ENCODE measurements around the gene AIFM3. TPM values are rescaled to one million over a fixed set of nuclear protein-coding genes. Genes with fewer than 3 reads are reported as not detected.

The AIFM3 gene
- total RNA-seq, 2 donors from 2014 or later, result 1.4 to 1.8 TPM

- Histone ChIP-seq H3K36me3 (no peaks in the 10 kb centered on the region), H3K27me3 (replicated peaks; ENCODE audit: insufficient read depth) (no peaks in the 10 kb centered on the region), H3K4me3 (no peak overlapping the region), H3K9me3 (no peaks in the 10 kb centered on the region), H3K4me1 (replicated peaks) (no peaks in the 10 kb centered on the region), H3K27ac (no peak overlapping the region)
- TF ChIP-seq POLR2AphosphoS5 (IDR thresholded peaks at IDR 0.05) (no peak), POLR2A (IDR thresholded peaks at IDR 0.05) (no peak)
- TF ChIP-seq, protein P1, sequence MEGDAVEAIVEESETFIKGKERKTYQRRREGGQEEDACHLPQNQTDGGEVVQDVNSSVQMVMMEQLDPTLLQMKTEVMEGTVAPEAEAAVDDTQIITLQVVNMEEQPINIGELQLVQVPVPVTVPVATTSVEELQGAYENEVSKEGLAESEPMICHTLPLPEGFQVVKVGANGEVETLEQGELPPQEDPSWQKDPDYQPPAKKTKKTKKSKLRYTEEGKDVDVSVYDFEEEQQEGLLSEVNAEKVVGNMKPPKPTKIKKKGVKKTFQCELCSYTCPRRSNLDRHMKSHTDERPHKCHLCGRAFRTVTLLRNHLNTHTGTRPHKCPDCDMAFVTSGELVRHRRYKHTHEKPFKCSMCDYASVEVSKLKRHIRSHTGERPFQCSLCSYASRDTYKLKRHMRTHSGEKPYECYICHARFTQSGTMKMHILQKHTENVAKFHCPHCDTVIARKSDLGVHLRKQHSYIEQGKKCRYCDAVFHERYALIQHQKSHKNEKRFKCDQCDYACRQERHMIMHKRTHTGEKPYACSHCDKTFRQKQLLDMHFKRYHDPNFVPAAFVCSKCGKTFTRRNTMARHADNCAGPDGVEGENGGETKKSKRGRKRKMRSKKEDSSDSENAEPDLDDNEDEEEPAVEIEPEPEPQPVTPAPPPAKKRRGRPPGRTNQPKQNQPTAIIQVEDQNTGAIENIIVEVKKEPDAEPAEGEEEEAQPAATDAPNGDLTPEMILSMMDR (IDR thresholded peaks at IDR 0.05), result no peak
- no peak for DNase-seq (ENCODE audit: low spot score)
- 93% methylated on average over 8 of the region's 8 CpGs for WGBS
- intact Hi-C loops (cut with DNase I), result no loop called here
Observed at GRCh38 chr22:20943104-20943933, 23.7 kb upstream of the AIFM3 start.

- DNase-seq (ENCODE audit: low spot score), result no peak
- Histone ChIP-seq H3K4me3 (no peak overlapping the region), H3K27ac (no peak overlapping the region), H3K27me3 (replicated peaks; ENCODE audit: insufficient read depth) (no peaks in the 10 kb centered on the region), H3K9me3 (no peaks in the 10 kb centered on the region), H3K4me1 (replicated peaks) (no peaks in the 10 kb centered on the region), H3K36me3 (no peaks in the 10 kb centered on the region)
- 12% methylated on average over 1 of the region's 1 CpG for WGBS
- TF ChIP-seq POLR2AphosphoS5 (IDR thresholded peaks at IDR 0.05) (no peak), POLR2A (IDR thresholded peaks at IDR 0.05) (no peak)
- TF ChIP-seq, protein P1 (IDR thresholded peaks at IDR 0.05), result no peak
- intact Hi-C loops (cut with DNase I), result no loop called here
Observed at GRCh38 chr22:20944042-20944441, 23.0 kb upstream of the AIFM3 start.

DNA sequence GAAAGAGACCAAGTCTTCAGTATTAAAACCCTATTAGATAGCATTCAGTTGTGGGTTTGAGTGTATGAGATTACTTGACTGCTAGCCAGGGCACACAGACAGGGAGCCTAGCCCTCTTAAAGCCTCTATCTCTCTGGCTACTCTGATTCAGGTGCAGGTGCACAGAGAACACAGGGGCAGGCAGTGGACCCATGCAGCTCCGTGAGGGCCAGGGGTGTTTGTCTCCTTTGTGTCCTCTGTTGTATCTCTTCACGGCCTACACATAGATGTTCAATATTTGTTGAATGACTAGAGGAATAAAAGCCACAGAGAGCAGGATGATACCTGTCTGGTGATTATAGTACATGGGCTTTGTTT, 21.5 kb upstream of the AIFM3 start:
- no peaks in the 10 kb centered on the region for H3K36me3 ChIP-seq
- no peaks in the 10 kb centered on the region for H3K27me3 ChIP-seq (replicated peaks; ENCODE audit: insufficient read depth)
- WGBS, result 74% methylated on average over 2 of the region's 2 CpGs
- no peak for DNase-seq (ENCODE audit: low spot score)
- intact Hi-C loops (cut with DNase I), result no loop called here
- H3K4me3 ChIP-seq, result no peak overlapping the region
- no peaks in the 10 kb centered on the region for H3K9me3 ChIP-seq
- no peaks in the 10 kb centered on the region for H3K4me1 ChIP-seq (replicated peaks)
- no peak for TF ChIP-seq POLR2A (IDR thresholded peaks at IDR 0.05)
- TF ChIP-seq POLR2AphosphoS5 (IDR thresholded peaks at IDR 0.05), result no peak
- TF ChIP-seq, protein P1 (IDR thresholded peaks at IDR 0.05), result no peak
- H3K27ac ChIP-seq, result no peak overlapping the region

GRCh38 chr22:20946080-20946986, 20.7 kb upstream of the AIFM3 start:
- Histone ChIP-seq H3K36me3 (peaks cover 0 to 3% of the 10 kb centered on the region in 2 donors), H3K4me3 (no peak overlapping the region), H3K27me3 (replicated peaks; ENCODE audit: insufficient read depth) (no peaks in the 10 kb centered on the region), H3K27ac (no peak overlapping the region), H3K9me3 (no peaks in the 10 kb centered on the region), H3K4me1 (replicated peaks) (no peaks in the 10 kb centered on the region)
- 84% methylated on average over 7 of the region's 7 CpGs for WGBS
- intact Hi-C loops (cut with DNase I), result no loop called here
- DNase-seq (ENCODE audit: low spot score), result no peak
- TF ChIP-seq POLR2A (IDR thresholded peaks at IDR 0.05) (no peak), POLR2AphosphoS5 (IDR thresholded peaks at IDR 0.05) (no peak)
- TF ChIP-seq, protein P1 (IDR thresholded peaks at IDR 0.05), result no peak
